DOHH2 (cell line): ENCODE results near the gene UBR7.
"Not testable (repeated sequence)": the region's sequence is repeated elsewhere in the genome, so short reads cannot be mapped to it uniquely, and the experiment has no call there.

ENCODE experiments used
- EZH2phosphoT487 ChIP-seq: fragments of 200-600 bp; sonication (generic); IDR thresholded peaks from 2 replicates; pipeline ENCODE4 v1.6.1; 2017; ENCODE audit warnings: borderline replicate concordance, mild to moderate bottlenecking, antibody characterized with exemption, low read length, moderate library complexity, mixed read lengths
- TF ChIP-seq, protein P1 (sequence below): fragments of 200-600 bp; sonication (generic); IDR thresholded peaks from one replicate; pipeline ENCODE4 v1.5.1; 2014; ENCODE audit warnings: antibody characterized with exemption, mild to moderate bottlenecking, low read depth, low read length; ENCODE audit not compliant: poor library complexity, severe bottlenecking

DNA sequence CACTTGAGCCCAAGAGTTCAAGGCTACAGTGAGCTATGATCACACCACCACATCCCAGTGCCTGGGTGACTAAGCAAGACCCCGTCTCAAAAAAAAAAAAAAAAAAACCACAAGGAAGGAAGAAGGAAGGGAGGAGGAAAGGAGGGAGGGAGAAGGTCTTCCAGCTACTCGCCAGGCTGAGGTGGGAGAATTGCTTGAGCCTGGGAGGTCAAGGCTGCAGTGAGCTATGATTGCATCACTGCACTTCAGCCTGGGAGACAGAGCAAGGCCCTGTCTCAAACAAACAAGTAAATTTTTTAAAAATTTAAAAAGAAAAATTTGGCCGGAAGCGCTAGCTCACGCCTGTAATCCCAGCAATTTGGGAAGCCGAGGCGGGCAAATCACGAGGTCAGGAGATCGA is 38.4 kb upstream of the UBR7 start:
- TF ChIP-seq, protein P1, sequence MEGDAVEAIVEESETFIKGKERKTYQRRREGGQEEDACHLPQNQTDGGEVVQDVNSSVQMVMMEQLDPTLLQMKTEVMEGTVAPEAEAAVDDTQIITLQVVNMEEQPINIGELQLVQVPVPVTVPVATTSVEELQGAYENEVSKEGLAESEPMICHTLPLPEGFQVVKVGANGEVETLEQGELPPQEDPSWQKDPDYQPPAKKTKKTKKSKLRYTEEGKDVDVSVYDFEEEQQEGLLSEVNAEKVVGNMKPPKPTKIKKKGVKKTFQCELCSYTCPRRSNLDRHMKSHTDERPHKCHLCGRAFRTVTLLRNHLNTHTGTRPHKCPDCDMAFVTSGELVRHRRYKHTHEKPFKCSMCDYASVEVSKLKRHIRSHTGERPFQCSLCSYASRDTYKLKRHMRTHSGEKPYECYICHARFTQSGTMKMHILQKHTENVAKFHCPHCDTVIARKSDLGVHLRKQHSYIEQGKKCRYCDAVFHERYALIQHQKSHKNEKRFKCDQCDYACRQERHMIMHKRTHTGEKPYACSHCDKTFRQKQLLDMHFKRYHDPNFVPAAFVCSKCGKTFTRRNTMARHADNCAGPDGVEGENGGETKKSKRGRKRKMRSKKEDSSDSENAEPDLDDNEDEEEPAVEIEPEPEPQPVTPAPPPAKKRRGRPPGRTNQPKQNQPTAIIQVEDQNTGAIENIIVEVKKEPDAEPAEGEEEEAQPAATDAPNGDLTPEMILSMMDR = not testable (repeated sequence)
- TF ChIP-seq EZH2phosphoT487 = not testable (repeated sequence)
